C4-2B (cell line): ENCODE data around the gene PDE4C.

ENCODE experiments used
- ZFX ChIP-seq: fragments of 450-650 bp; IDR thresholded peaks from 2 replicates; pipeline ENCODE4 v1.6.1; 2017
- TF ChIP-seq, protein P1 (sequence below): fragments of 450-650 bp; conservative IDR thresholded peaks from 2 replicates; pipeline ENCODE4 v1.5.1; 2017; ENCODE audit warnings: mild to moderate bottlenecking

DNA sequence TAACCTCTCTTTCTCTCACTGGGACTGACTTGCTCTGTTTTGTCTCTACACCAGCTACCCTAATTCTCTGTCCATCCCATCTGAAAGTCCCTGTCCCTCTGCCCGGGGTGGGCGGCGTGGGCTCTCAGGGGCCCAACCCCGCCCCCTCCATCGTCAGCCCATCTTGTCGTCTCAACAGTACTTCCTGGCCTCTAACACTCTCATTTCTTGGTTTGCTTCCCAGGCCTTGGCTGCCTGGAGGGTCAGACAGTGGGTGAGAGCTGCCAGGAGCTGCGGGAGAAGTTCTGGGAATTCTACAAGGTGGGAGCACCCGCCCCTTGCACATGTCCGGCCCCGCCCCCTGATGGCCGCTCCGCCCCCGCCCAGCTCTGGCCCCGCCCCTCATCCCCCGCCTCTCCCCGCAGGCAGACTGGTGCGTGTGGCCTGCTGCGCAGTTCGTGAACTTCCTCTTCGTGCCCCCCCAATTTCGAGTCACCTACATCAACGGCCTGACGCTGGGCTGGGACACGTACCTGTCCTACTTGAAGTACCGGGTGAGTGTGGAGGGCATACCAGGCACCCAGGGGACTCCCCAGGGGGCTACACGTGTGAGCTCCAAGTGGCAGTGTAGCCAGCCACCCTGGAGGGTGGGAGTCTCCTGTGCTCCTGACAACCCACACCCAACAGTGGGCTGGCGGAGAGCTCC, 31.5 kb downstream of the PDE4C start:
- TF ChIP-seq, protein P1, sequence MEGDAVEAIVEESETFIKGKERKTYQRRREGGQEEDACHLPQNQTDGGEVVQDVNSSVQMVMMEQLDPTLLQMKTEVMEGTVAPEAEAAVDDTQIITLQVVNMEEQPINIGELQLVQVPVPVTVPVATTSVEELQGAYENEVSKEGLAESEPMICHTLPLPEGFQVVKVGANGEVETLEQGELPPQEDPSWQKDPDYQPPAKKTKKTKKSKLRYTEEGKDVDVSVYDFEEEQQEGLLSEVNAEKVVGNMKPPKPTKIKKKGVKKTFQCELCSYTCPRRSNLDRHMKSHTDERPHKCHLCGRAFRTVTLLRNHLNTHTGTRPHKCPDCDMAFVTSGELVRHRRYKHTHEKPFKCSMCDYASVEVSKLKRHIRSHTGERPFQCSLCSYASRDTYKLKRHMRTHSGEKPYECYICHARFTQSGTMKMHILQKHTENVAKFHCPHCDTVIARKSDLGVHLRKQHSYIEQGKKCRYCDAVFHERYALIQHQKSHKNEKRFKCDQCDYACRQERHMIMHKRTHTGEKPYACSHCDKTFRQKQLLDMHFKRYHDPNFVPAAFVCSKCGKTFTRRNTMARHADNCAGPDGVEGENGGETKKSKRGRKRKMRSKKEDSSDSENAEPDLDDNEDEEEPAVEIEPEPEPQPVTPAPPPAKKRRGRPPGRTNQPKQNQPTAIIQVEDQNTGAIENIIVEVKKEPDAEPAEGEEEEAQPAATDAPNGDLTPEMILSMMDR, result no peak
- TF ChIP-seq ZFX, result no peak
